Measurements from ENCODE around the gene FARS2. TPM values are rescaled to one million over a fixed set of nuclear protein-coding genes. Genes with fewer than 3 reads are reported as not detected.

FARS2 gene
- total RNA-seq, 3 donors from 2014 or later: 12.0 to 29.6 (median 24.3) TPM

GRCh38 chr6:5339786-5340185 is 78.5 kb downstream of the FARS2 start:
- no peaks in the 10 kb centered on the region for H3K27me3 ChIP-seq
- no peaks in the 10 kb centered on the region for H3K36me3 ChIP-seq
- no peak for TF ChIP-seq POLR2A (IDR thresholded peaks at IDR 0.05)
- TF ChIP-seq CTCF (IDR thresholded peaks at IDR 0.05): no peak
- TF ChIP-seq POLR2AphosphoS5 (IDR thresholded peaks at IDR 0.05): no peak
- DNase-seq (ENCODE audit: low spot score in 2 of 2): no peak
- peaks cover 0 to 6% of the 10 kb centered on the region in 2 donors for H3K4me1 ChIP-seq
- H3K4me3 ChIP-seq: no peak overlapping the region
- intact Hi-C loops (cut with DNase I; ENCODE audit: low total_unique reads): loop anchor here (2.0 kb wide), 1 partner anchor 53 kb away; no protein-coding TSS in a partner anchor
- H3K9me3 ChIP-seq: no peaks in the 10 kb centered on the region
- no peak overlapping the region for H3K27ac ChIP-seq

GRCh38 chr6:5341845-5342244 is 80.5 kb downstream of the FARS2 start:
- H3K27me3 ChIP-seq: no peaks in the 10 kb centered on the region
- TF ChIP-seq CTCF (IDR thresholded peaks at IDR 0.05) (no peak), POLR2AphosphoS5 (IDR thresholded peaks at IDR 0.05) (no peak), POLR2A (IDR thresholded peaks at IDR 0.05) (no peak)
- peaks cover 0 to 6% of the 10 kb centered on the region in 2 donors for H3K4me1 ChIP-seq
- intact Hi-C loops (cut with DNase I; ENCODE audit: low total_unique reads): loop anchor here (2.0 kb wide), 1 partner anchor 55 kb away; no protein-coding TSS in a partner anchor
- no peak for DNase-seq (ENCODE audit: low spot score in 2 of 2)
- no peak overlapping the region for H3K4me3 ChIP-seq
- no peaks in the 10 kb centered on the region for H3K9me3 ChIP-seq
- H3K36me3 ChIP-seq: no peaks in the 10 kb centered on the region
- no peak overlapping the region for H3K27ac ChIP-seq

GRCh38 chr6:5343998-5344397 is 82.7 kb downstream of the FARS2 start:
- no peak for DNase-seq (ENCODE audit: low spot score in 2 of 2)
- Histone ChIP-seq H3K36me3 (no peaks in the 10 kb centered on the region), H3K4me1 (no peaks in the 10 kb centered on the region), H3K27ac (no peak overlapping the region), H3K27me3 (no peaks in the 10 kb centered on the region), H3K9me3 (no peaks in the 10 kb centered on the region), H3K4me3 (no peak overlapping the region)
- intact Hi-C loops (cut with DNase I; ENCODE audit: low total_unique reads): no loop called here
- no peak for TF ChIP-seq POLR2AphosphoS5 (IDR thresholded peaks at IDR 0.05)
- TF ChIP-seq POLR2A (IDR thresholded peaks at IDR 0.05): no peak
- no peak for TF ChIP-seq CTCF (IDR thresholded peaks at IDR 0.05)

GRCh38 chr6:5345324-5345723 is 84.0 kb downstream of the FARS2 start:
- Histone ChIP-seq H3K27me3 (no peaks in the 10 kb centered on the region), H3K36me3 (no peaks in the 10 kb centered on the region), H3K4me3 (no peak overlapping the region), H3K4me1 (no peaks in the 10 kb centered on the region), H3K9me3 (no peaks in the 10 kb centered on the region), H3K27ac (no peak overlapping the region)
- intact Hi-C loops (cut with DNase I; ENCODE audit: low total_unique reads): no loop called here
- DNase-seq (ENCODE audit: low spot score in 2 of 2): no peak
- TF ChIP-seq POLR2AphosphoS5 (IDR thresholded peaks at IDR 0.05): no peak
- no peak for TF ChIP-seq CTCF (IDR thresholded peaks at IDR 0.05)
- TF ChIP-seq POLR2A (IDR thresholded peaks at IDR 0.05): no peak

GRCh38 chr6:5351552-5352210 is 90.4 kb downstream of the FARS2 start:
- no peaks in the 10 kb centered on the region for H3K36me3 ChIP-seq
- H3K9me3 ChIP-seq: no peaks in the 10 kb centered on the region
- no peak for DNase-seq (ENCODE audit: low spot score in 2 of 2)
- TF ChIP-seq POLR2AphosphoS5 (IDR thresholded peaks at IDR 0.05): no peak
- no peak for TF ChIP-seq CTCF (IDR thresholded peaks at IDR 0.05)
- no peak for TF ChIP-seq POLR2A (IDR thresholded peaks at IDR 0.05)
- H3K4me1 ChIP-seq: no peaks in the 10 kb centered on the region
- H3K4me3 ChIP-seq: no peak overlapping the region
- no peaks in the 10 kb centered on the region for H3K27me3 ChIP-seq
- no peak overlapping the region for H3K27ac ChIP-seq
- intact Hi-C loops (cut with DNase I; ENCODE audit: low total_unique reads): no loop called here
